ENCODE data around the gene AMY2B.
"Not testable (repeated sequence)": the region's sequence is repeated elsewhere in the genome, so short reads cannot be mapped to it uniquely, and the experiment has no call there.

The AMY2B gene

GRCh38 chr1:103627436-103627835 lies 56.0 kb downstream of the AMY2B start:
- DNase-seq (ENCODE audit: low read depth); H3K9me3 ChIP-seq (ENCODE audit: control insufficient read depth, low read length); H3K27me3 ChIP-seq (replicated peaks; ENCODE audit: control insufficient read depth, insufficient read depth, low read length): not testable (repeated sequence)

More at GRCh38 chr1:103627436-103627835, 56.0 kb downstream of the AMY2B start:
- H3K36me3 ChIP-seq (ENCODE audit: control insufficient read depth, insufficient read depth, low read length, severe bottlenecking); H3K4me1 ChIP-seq (ENCODE audit: control insufficient read depth, insufficient read depth, low read length); H3K9ac ChIP-seq (ENCODE audit: low read length); H3K4me3 ChIP-seq (ENCODE audit: low read length): not testable (repeated sequence)
